NCI-H446 (cell line): ENCODE results near the gene DGKB.
"Not testable (repeated sequence)": the region's sequence is repeated elsewhere in the genome, so short reads cannot be mapped to it uniquely, and the experiment has no call there.

Source experiments
- DNase-seq, 2 experiments: peaks; one replicate each; lab custom pipeline; 2025; lab: John Stamatoyannopoulos, UW

The DGKB gene

GRCh38 chr7:14585232-14585631 lies 317.3 kb downstream of the DGKB start:
- DNase-seq = no peak

GRCh38 chr7:14583518-14583917 lies 319.0 kb downstream of the DGKB start:
- DNase-seq = no peak

GRCh38 chr7:14582010-14582409 lies 320.5 kb downstream of the DGKB start:
- DNase-seq = no peak

- no peak for DNase-seq
These were observed 322.6 kb downstream of the DGKB start for GRCh38 chr7:14579971-14580370.

GRCh38 chr7:14576578-14576977 lies 326.0 kb downstream of the DGKB start:
- DNase-seq = no peak

GRCh38 chr7:14570750-14571607 lies 331.6 kb downstream of the DGKB start:
- no peak for DNase-seq

GRCh38 chr7:14552060-14552459 lies 350.5 kb downstream of the DGKB start:
- no peak for DNase-seq

GRCh38 chr7:14551310-14551709 lies 351.2 kb downstream of the DGKB start:
- peak; percentile 68 to 85 for DNase-seq

- DNase-seq = no peak
These were observed 359.9 kb downstream of the DGKB start for GRCh38 chr7:14542624-14543023.

GRCh38 chr7:14521183-14521582 lies 381.4 kb downstream of the DGKB start:
- DNase-seq = no peak

- no peak for DNase-seq
These were observed 392.3 kb downstream of the DGKB start for GRCh38 chr7:14510268-14510667.

GRCh38 chr7:14507617-14508016 lies 394.9 kb downstream of the DGKB start:
- peak; percentile 93 to 99 for DNase-seq

- no peak for DNase-seq
These were observed 396.6 kb downstream of the DGKB start for GRCh38 chr7:14505906-14506305.

- DNase-seq = peak in 1 of 2 experiments; percentile 34
These were observed 398.4 kb downstream of the DGKB start for GRCh38 chr7:14504134-14504533.

- no peak for DNase-seq
These were observed 398.9 kb downstream of the DGKB start for GRCh38 chr7:14503623-14504022.

GRCh38 chr7:14501436-14501835 lies 401.1 kb downstream of the DGKB start:
- DNase-seq = no peak

GRCh38 chr7:14497390-14497789 lies 405.2 kb downstream of the DGKB start:
- no peak for DNase-seq

GRCh38 chr7:14495633-14496032 lies 406.9 kb downstream of the DGKB start:
- no peak for DNase-seq

- no peak for DNase-seq
These were observed 414.7 kb downstream of the DGKB start for GRCh38 chr7:14487701-14488395.

GRCh38 chr7:14483663-14484062 lies 418.9 kb downstream of the DGKB start:
- DNase-seq = no peak

- peak; percentile 15 to 88 for DNase-seq
These were observed 422.3 kb downstream of the DGKB start for GRCh38 chr7:14480281-14480680.

- peak in 1 of 2 experiments; percentile 23 for DNase-seq
These were observed 423.6 kb downstream of the DGKB start for GRCh38 chr7:14478834-14479510.

GRCh38 chr7:14461716-14462115 lies 440.8 kb downstream of the DGKB start:
- not testable (repeated sequence) for DNase-seq
